Stimulated activated CD4-positive, alpha-beta T cell treated with anti-CD3 and anti-CD28 coated beads, Interleukin-2, amount 100 ng/mL, for 24 hours (primary cell): ENCODE results near the gene UST.
"Not testable (repeated sequence)": the region's sequence is repeated elsewhere in the genome, so short reads cannot be mapped to it uniquely, and the experiment has no call there.

ENCODE experiments used
- DNase-seq, 2 donors: peaks; one replicate each; pipeline ENCODE4 v3.0.0-alpha.2; 2020

Gene UST

GRCh38 chr6:148874698-148875293, 128.0 kb downstream of the UST start:
- no peak for DNase-seq

- DNase-seq, result no peak
Measured at GRCh38 chr6:148878683-148879082, 131.9 kb downstream of the UST start.

GRCh38 chr6:148880742-148881141, 133.9 kb downstream of the UST start:
- not testable (repeated sequence) for DNase-seq

GRCh38 chr6:148881593-148882311, 134.9 kb downstream of the UST start:
- no peak for DNase-seq

GRCh38 chr6:148883270-148883669, 136.4 kb downstream of the UST start:
- DNase-seq, result no peak

- no peak for DNase-seq
Measured at GRCh38 chr6:148884461-148884860, 137.6 kb downstream of the UST start.

GRCh38 chr6:148885136-148885865, 138.5 kb downstream of the UST start:
- DNase-seq, result no peak

- no peak for DNase-seq
Measured at GRCh38 chr6:148885925-148886845, 139.4 kb downstream of the UST start.

- DNase-seq, result no peak
Measured at GRCh38 chr6:148887181-148887580, 140.4 kb downstream of the UST start.

GRCh38 chr6:148888856-148889255, 142.0 kb downstream of the UST start:
- DNase-seq, result no peak

- no peak for DNase-seq
Measured at GRCh38 chr6:148890096-148890495, 143.3 kb downstream of the UST start.

GRCh38 chr6:148890652-148891404, 144.0 kb downstream of the UST start:
- no peak for DNase-seq

GRCh38 chr6:148891405-148891783, 144.6 kb downstream of the UST start:
- DNase-seq, result no peak

- DNase-seq, result no peak
Measured at GRCh38 chr6:148892247-148892646, 145.4 kb downstream of the UST start.

- DNase-seq, result no peak
Measured at GRCh38 chr6:148893073-148893472, 146.2 kb downstream of the UST start.

GRCh38 chr6:148893481-148893880, 146.7 kb downstream of the UST start:
- no peak for DNase-seq

GRCh38 chr6:148898376-148899014, 151.7 kb downstream of the UST start:
- DNase-seq, result no peak

GRCh38 chr6:148904896-148905870, 158.4 kb downstream of the UST start:
- no peak for DNase-seq

- no peak for DNase-seq
Measured at GRCh38 chr6:148905901-148906300, 159.1 kb downstream of the UST start.

- no peak for DNase-seq
Measured at GRCh38 chr6:148906386-148906785, 159.6 kb downstream of the UST start.
